B cell (primary cell): ENCODE measurements around the gene ZNF683. TPM values are rescaled to one million over a fixed set of nuclear protein-coding genes. Genes with fewer than 3 reads are reported as not detected.
A peak's percentile ranks its signal among the peaks of the same experiment; 100 is the strongest.

ENCODE experiments used
- ATAC-seq: fragments of 200-7000 bp; cut with Tn5 transposase; one replicate; pipeline ENCODE4 v1.10.0; 2021; ENCODE audit warnings: low read depth, mild to moderate bottlenecking, moderate number of reproducible peaks, moderate library complexity
- CTCF ChIA-PET: fragments of 350-600 bp; sonication (Branson Sonifier 250); formaldehyde crosslinking; loops from one replicate; lab custom pipeline; 2021; ENCODE audit warnings: antibody characterized with exemption, inconsistent platforms; lab: Charles Lee
- POLR2A ChIA-PET: fragments of 350-600 bp; sonication (Branson Sonifier 250); formaldehyde crosslinking; loops from one replicate; lab custom pipeline; 2021; ENCODE audit warnings: antibody characterized with exemption; lab: Charles Lee
- DNase-seq: peaks from one replicate; pipeline ENCODE4 v3.0.0; 2013
- H2AFZ ChIP-seq: 2 replicates; pipeline ENCODE4 v1.6.1; 2012; ENCODE audit warnings: mild to moderate bottlenecking, low read depth, low read length; ENCODE audit not compliant: insufficient read depth, poor library complexity, severe bottlenecking
- H3K27ac ChIP-seq, 2 donors: 1 replicate in 1 of 2; 2 replicates in 1 of 2; pipeline ENCODE4 v1.5.1; 2012 to 2013; ENCODE audit warnings: low read length in 2 of 2, mild to moderate bottlenecking in 2 of 2, moderate library complexity in 1 of 2
- H3K27me3 ChIP-seq, 4 experiments: fragments of 200-600 bp in 1 of 4; sonication (generic) in 1 of 4; replicated peaks in 1 of 4; 1 replicate in 2 of 4; 2 replicates in 2 of 4; pipeline versions ENCODE4 v1.6.1 to v1.7.0; 2013 to 2016; ENCODE audit warnings: low read length in 3 of 4, mild to moderate bottlenecking in 2 of 4, mixed read lengths in 1 of 4, moderate library complexity in 1 of 4; ENCODE audit not compliant: insufficient read depth in 4 of 4, control insufficient read depth in 3 of 4; ENCODE audit errors: control extremely low read depth in 1 of 4
- H3K36me3 ChIP-seq, 2 experiments: replicated peaks in 1 of 2; 1 replicate in 1 of 2; 2 replicates in 1 of 2; pipeline versions ENCODE4 v1.6.1 to v1.7.1; 2013; ENCODE audit warnings: low read length in 1 of 2; ENCODE audit not compliant: insufficient read depth in 2 of 2, control insufficient read depth in 1 of 2; ENCODE audit errors: control extremely low read depth in 1 of 2, extremely low read depth in 1 of 2
- H3K4me1 ChIP-seq, 2 donors: fragments of 200-600 bp in 1 of 2; sonication (generic) in 1 of 2; 1 replicate in 1 of 2; 2 replicates in 1 of 2; pipeline versions ENCODE4 v1.5.1 to v1.6.1; 2013 to 2017; ENCODE audit warnings: low read length in 2 of 2; ENCODE audit not compliant: control insufficient read depth in 2 of 2, insufficient read depth in 2 of 2
- H3K4me2 ChIP-seq: replicated peaks from 2 replicates; pipeline ENCODE3; 2012; ENCODE audit warnings: mild to moderate bottlenecking, low read depth, low read length; ENCODE audit not compliant: poor library complexity, severe bottlenecking
- H3K4me3 ChIP-seq, 5 experiments: fragments of 200-600 bp in 1 of 5; sonication (generic) in 1 of 5; 1 replicate in 3 of 5; 2 replicates in 2 of 5; pipeline versions ENCODE4 v1.5.1 to v1.7.0; 2011 to 2016; ENCODE audit warnings: low read length in 4 of 5, mild to moderate bottlenecking in 4 of 5, low read depth in 2 of 5, control low read depth in 1 of 5, moderate library complexity in 1 of 5; ENCODE audit not compliant: insufficient read depth in 1 of 5; ENCODE audit errors: control extremely low read depth in 1 of 5, extremely low read depth in 1 of 5
- H3K79me2 ChIP-seq: fragments of 200-600 bp; sonication (generic); one replicate; pipeline ENCODE4 v1.6.0; 2016; ENCODE audit warnings: low read length; ENCODE audit not compliant: control insufficient read depth, insufficient read depth
- H3K9ac ChIP-seq: fragments of 200-600 bp; sonication (generic); 2 replicates; pipeline ENCODE4 v1.6.1; 2017; ENCODE audit warnings: mild to moderate bottlenecking, low read length, moderate library complexity
- H3K9me3 ChIP-seq, 3 donors: one replicate each; pipeline versions ENCODE4 v1.6.1 to v1.7.1; 2013; ENCODE audit warnings: low read length in 2 of 3; ENCODE audit not compliant: control insufficient read depth in 2 of 3, insufficient read depth in 1 of 3; ENCODE audit errors: control extremely low read depth in 1 of 3
- H4K20me1 ChIP-seq: 2 replicates; pipeline ENCODE4 v1.6.0; 2012; ENCODE audit warnings: mild to moderate bottlenecking, low read length; ENCODE audit not compliant: insufficient read depth, control insufficient read depth, poor library complexity, severe bottlenecking
- H3K27ac Mint-ChIP-seq: one replicate; pipeline ENCODE4 v1.8.0; 2021; ENCODE audit warnings: mixed read lengths
- H3K27me3 Mint-ChIP-seq: one replicate; pipeline ENCODE4 v1.8.0; 2021; ENCODE audit warnings: mixed read lengths
- H3K4me1 Mint-ChIP-seq: one replicate; pipeline ENCODE4 v1.8.0; 2021; ENCODE audit warnings: mixed read lengths
- H3K4me3 Mint-ChIP-seq: one replicate; pipeline ENCODE4 v1.8.0; 2021; ENCODE audit warnings: mixed read lengths
- H3K9me3 Mint-ChIP-seq: one replicate; pipeline ENCODE4 v1.8.0; 2022; ENCODE audit warnings: mixed read lengths; ENCODE audit not compliant: insufficient read depth
- EZH2 ChIP-seq: IDR thresholded peaks from 2 replicates; pipeline ENCODE4 v1.6.1; 2012; ENCODE audit warnings: borderline replicate concordance, low read depth, mild to moderate bottlenecking, moderate library complexity, low read length; ENCODE audit not compliant: insufficient read depth, poor library complexity, severe bottlenecking
- WGBS: methylation state at CpG from one replicate; pipeline ENCODE4 v1.1.5; 2013; ENCODE audit warnings: missing lambda C conversion rate; ENCODE audit not compliant: insufficient coverage; 5-methylcytosine and 5-hydroxymethylcytosine counted together
- intact Hi-C: fragments of 100-400 bp; cut with micrococcal nuclease; formaldehyde crosslinking; loops from one replicate; pipeline ENCODE4 v1.10.0; 2022
- polyA plus RNA-seq: library from polyadenylated mRNA; depleted of rRNA; stranded (reverse); fragments of >200 nt; gene quantifications from 2 replicates; pipeline ENCODE4 v1.2.3, GENCODE V29; 2012
- total RNA-seq, 2 donors: library from RNA; stranded (reverse); fragments of 120-200 nt in 1 of 2; gene quantifications; 1 replicate in 1 of 2; 2 replicates in 1 of 2; pipeline versions ENCODE4 v1.2.3 to v1.2.4, GENCODE V29; 2013 to 2022
- TF ChIP-seq, protein P1 (sequence below): fragments of 200-600 bp; IDR thresholded peaks from one replicate; pipeline ENCODE4 v1.8.0; 2022; ENCODE audit warnings: antibody characterized with exemption, mild to moderate bottlenecking

The ZNF683 gene
- total and polyA plus RNA-seq, 2 donors (not counting 1 experiment from before 2014, with no cell fraction given), result 0.45 to 0.67 TPM

DNA sequence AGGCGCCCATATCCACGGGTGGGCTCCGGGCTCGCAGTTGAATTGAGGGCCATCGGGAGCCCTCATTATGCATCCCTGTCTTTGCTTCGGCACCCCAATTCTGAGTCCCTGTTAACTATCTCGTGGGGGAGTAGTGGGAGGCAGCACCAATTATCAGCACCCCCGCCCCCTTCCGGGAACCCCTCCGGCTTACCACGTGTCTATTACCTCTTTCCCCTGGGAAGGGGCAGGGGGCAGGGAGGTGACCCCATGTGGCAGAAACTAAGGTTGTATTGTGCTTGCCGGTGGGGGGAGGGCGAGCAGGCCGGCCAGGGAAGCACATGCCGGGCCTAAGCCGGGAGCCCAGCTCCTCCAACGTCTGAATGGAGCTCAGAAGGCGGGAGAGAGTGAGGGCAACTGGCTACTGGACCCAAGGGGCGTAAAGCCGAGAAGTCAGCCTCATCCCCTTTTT is 39.1 kb upstream of the ZNF683 start:
- TF ChIP-seq, protein P1, sequence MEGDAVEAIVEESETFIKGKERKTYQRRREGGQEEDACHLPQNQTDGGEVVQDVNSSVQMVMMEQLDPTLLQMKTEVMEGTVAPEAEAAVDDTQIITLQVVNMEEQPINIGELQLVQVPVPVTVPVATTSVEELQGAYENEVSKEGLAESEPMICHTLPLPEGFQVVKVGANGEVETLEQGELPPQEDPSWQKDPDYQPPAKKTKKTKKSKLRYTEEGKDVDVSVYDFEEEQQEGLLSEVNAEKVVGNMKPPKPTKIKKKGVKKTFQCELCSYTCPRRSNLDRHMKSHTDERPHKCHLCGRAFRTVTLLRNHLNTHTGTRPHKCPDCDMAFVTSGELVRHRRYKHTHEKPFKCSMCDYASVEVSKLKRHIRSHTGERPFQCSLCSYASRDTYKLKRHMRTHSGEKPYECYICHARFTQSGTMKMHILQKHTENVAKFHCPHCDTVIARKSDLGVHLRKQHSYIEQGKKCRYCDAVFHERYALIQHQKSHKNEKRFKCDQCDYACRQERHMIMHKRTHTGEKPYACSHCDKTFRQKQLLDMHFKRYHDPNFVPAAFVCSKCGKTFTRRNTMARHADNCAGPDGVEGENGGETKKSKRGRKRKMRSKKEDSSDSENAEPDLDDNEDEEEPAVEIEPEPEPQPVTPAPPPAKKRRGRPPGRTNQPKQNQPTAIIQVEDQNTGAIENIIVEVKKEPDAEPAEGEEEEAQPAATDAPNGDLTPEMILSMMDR, result no peak
- no peak for TF ChIP-seq EZH2
- H3K9me3 Mint-ChIP-seq, result no peaks in the 10 kb centered on the region
- POLR2A ChIA-PET, result no interaction called here
- no peak overlapping the region for H3K4me3 ChIP-seq
- H3K9me3 ChIP-seq, result peaks cover 0 to 34% (median 0%) of the 10 kb centered on the region in 3 donors
- H3K4me1 ChIP-seq, result peaks cover 17 to 18% of the 10 kb centered on the region in 2 donors
- H4K20me1 ChIP-seq, result no peaks in the 10 kb centered on the region
- CTCF ChIA-PET, result no interaction called here
- no peak overlapping the region for H3K27ac ChIP-seq
- no peak overlapping the region for H3K9ac ChIP-seq
- intact Hi-C loops, result no loop called here
- WGBS, result 25% methylated on average over 11 of the region's 20 CpGs
- H2AFZ ChIP-seq, result no peak overlapping the region
- no peak for ATAC-seq
- peaks cover 0 to 60% (median 44%) of the 10 kb centered on the region in 4 experiments for H3K27me3 ChIP-seq
- H3K27ac Mint-ChIP-seq, result no peak overlapping the region
- H3K4me3 Mint-ChIP-seq, result no peak overlapping the region
- no peaks in the 10 kb centered on the region for H3K79me2 ChIP-seq
- H3K27me3 Mint-ChIP-seq, result peaks cover 65% of the 10 kb centered on the region
- no peaks in the 10 kb centered on the region for H3K36me3 ChIP-seq
- H3K4me1 Mint-ChIP-seq, result peaks cover 15% of the 10 kb centered on the region
- no peak for DNase-seq
- no peak overlapping the region for H3K4me2 ChIP-seq

GRCh38 chr1:26410706-26411623 is 38.4 kb upstream of the ZNF683 start, which contains the start of gene LIN28A:
TSS of gene LIN28A (plus strand) at chr1:26410817. CDS start at chr1:26410892, 75 bp downstream.
- no peak within 1 kb of the TSS for H3K4me3 Mint-ChIP-seq
- H3K9ac ChIP-seq, result no peak within 1 kb of the TSS
- H4K20me1 ChIP-seq, result no peaks in the 10 kb centered on the region
- peak; percentile 24 for DNase-seq
- H3K27me3 Mint-ChIP-seq, result peaks cover 66% of the 10 kb centered on the region
- H3K9me3 ChIP-seq, result peaks cover 0 to 34% (median 0%) of the 10 kb centered on the region in 3 donors
- H3K79me2 ChIP-seq, result no peaks in the 10 kb centered on the region
- TF ChIP-seq, protein P1, result no peak
- TF ChIP-seq EZH2, result peak; percentile 32
- peaks cover 17 to 18% of the 10 kb centered on the region in 2 donors for H3K4me1 ChIP-seq
- no peak within 1 kb of the TSS for H2AFZ ChIP-seq
- no peaks in the 10 kb centered on the region for H3K9me3 Mint-ChIP-seq
- peaks cover 15% of the 10 kb centered on the region for H3K4me1 Mint-ChIP-seq
- no peak within 1 kb of the TSS for H3K27ac ChIP-seq
- ChIA-PET POLR2A (no interaction called here), CTCF (no interaction called here)
- H3K27ac Mint-ChIP-seq, result no peak within 1 kb of the TSS
- ATAC-seq, result no peak
- intact Hi-C loops, result no loop called here
- H3K27me3 ChIP-seq, result peaks cover 0 to 60% (median 42%) of the 10 kb centered on the region in 4 experiments
- no peaks in the 10 kb centered on the region for H3K36me3 ChIP-seq
- peak within 1 kb of the TSS; percentile 60 for H3K4me2 ChIP-seq
- 11% methylated on average over 68 of the region's 70 CpGs for WGBS
- no peak within 1 kb of the TSS for H3K4me3 ChIP-seq
